DND-41 (cell line): Measurements from ENCODE around the gene WDR17.

Source experiments
- EZH2 ChIP-seq: IDR thresholded peaks from 3 replicates; pipeline ENCODE4 v1.6.1; 2012; ENCODE audit warnings: borderline replicate concordance, low read depth, mild to moderate bottlenecking, moderate library complexity, low read length, inconsistent platforms; ENCODE audit not compliant: severe bottlenecking
- TF ChIP-seq, protein P1 (sequence below): IDR thresholded peaks from 2 replicates; pipeline ENCODE4 v1.5.1; 2012; ENCODE audit warnings: borderline replicate concordance, low read length, moderate library complexity, mild to moderate bottlenecking; ENCODE audit not compliant: poor library complexity, severe bottlenecking; ENCODE audit errors: extremely low read depth

DNA sequence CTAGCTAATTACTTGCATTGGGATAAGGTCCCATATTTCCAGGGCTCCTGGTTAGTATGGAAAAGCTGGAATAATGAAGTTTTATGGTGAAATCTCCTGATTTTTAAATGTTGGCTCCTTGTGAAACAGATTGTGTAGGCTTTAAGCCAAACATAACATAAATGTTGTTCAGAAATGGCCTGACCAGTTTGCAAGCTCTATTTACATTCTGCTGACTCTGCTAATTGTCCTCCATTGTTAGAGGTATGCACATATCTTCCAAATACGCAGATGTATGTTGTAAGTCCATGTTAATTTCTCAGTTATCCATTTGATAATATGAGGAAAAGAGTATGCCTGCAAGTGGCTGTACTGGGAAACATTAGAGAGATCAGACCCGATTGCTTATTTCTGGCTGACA is 11.9 kb upstream of the WDR17 start:
- no peak for TF ChIP-seq EZH2
- TF ChIP-seq, protein P1, sequence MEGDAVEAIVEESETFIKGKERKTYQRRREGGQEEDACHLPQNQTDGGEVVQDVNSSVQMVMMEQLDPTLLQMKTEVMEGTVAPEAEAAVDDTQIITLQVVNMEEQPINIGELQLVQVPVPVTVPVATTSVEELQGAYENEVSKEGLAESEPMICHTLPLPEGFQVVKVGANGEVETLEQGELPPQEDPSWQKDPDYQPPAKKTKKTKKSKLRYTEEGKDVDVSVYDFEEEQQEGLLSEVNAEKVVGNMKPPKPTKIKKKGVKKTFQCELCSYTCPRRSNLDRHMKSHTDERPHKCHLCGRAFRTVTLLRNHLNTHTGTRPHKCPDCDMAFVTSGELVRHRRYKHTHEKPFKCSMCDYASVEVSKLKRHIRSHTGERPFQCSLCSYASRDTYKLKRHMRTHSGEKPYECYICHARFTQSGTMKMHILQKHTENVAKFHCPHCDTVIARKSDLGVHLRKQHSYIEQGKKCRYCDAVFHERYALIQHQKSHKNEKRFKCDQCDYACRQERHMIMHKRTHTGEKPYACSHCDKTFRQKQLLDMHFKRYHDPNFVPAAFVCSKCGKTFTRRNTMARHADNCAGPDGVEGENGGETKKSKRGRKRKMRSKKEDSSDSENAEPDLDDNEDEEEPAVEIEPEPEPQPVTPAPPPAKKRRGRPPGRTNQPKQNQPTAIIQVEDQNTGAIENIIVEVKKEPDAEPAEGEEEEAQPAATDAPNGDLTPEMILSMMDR = no peak
